ENCODE data around the gene ADAM23.
"Not testable (repeated sequence)": the region's sequence is repeated elsewhere in the genome, so short reads cannot be mapped to it uniquely, and the experiment has no call there.

The ADAM23 gene

GRCh38 chr2:206442833-206443734 lies at the start of gene ADAM23:
Gene ADAM23, plus strand, starts transcription at chr2:206443532. Its CDS starts 335 bp downstream, at chr2:206443867.
- no peak for DNase-seq (ENCODE audit: low read depth in 2 of 2, low spot score in 1 of 2)

- DNase-seq (ENCODE audit: low read depth in 2 of 2, low spot score in 1 of 2) = no peak
These were observed 47.1 kb upstream of the ADAM23 start for GRCh38 chr2:206396211-206396610.

- not testable (repeated sequence) for DNase-seq (ENCODE audit: low read depth in 2 of 2, low spot score in 1 of 2)
These were observed 40.3 kb upstream of the ADAM23 start for GRCh38 chr2:206402956-206403569.

- no peak for DNase-seq (ENCODE audit: low read depth in 2 of 2, low spot score in 1 of 2)
These were observed 34.7 kb upstream of the ADAM23 start for GRCh38 chr2:206408323-206409320.

GRCh38 chr2:206410714-206411113 lies 32.6 kb upstream of the ADAM23 start:
- no peak for DNase-seq (ENCODE audit: low read depth in 2 of 2, low spot score in 1 of 2)

- DNase-seq (ENCODE audit: low read depth in 2 of 2, low spot score in 1 of 2) = no peak
These were observed 27.6 kb upstream of the ADAM23 start for GRCh38 chr2:206415618-206416243.

GRCh38 chr2:206418968-206419367 lies 24.4 kb upstream of the ADAM23 start:
- DNase-seq (ENCODE audit: low read depth in 2 of 2, low spot score in 1 of 2) = no peak

GRCh38 chr2:206420721-206421120 lies 22.6 kb upstream of the ADAM23 start:
- DNase-seq (ENCODE audit: low read depth in 2 of 2, low spot score in 1 of 2) = no peak

- DNase-seq (ENCODE audit: low read depth in 2 of 2, low spot score in 1 of 2) = no peak
These were observed 20.8 kb upstream of the ADAM23 start for GRCh38 chr2:206422493-206422892.

- no peak for DNase-seq (ENCODE audit: low read depth in 2 of 2, low spot score in 1 of 2)
These were observed 20.2 kb upstream of the ADAM23 start for GRCh38 chr2:206423147-206423546.

GRCh38 chr2:206424134-206424533 lies 19.2 kb upstream of the ADAM23 start:
- DNase-seq (ENCODE audit: low read depth in 2 of 2, low spot score in 1 of 2) = no peak

- no peak for DNase-seq (ENCODE audit: low read depth in 2 of 2, low spot score in 1 of 2)
These were observed 14.5 kb upstream of the ADAM23 start for GRCh38 chr2:206428783-206429182.

GRCh38 chr2:206430452-206430851 lies 12.9 kb upstream of the ADAM23 start:
- DNase-seq (ENCODE audit: low read depth in 2 of 2, low spot score in 1 of 2) = no peak

GRCh38 chr2:206431439-206431838 lies 11.9 kb upstream of the ADAM23 start:
- DNase-seq (ENCODE audit: low read depth in 2 of 2, low spot score in 1 of 2) = no peak

- DNase-seq (ENCODE audit: low read depth in 2 of 2, low spot score in 1 of 2) = no peak
These were observed 10.9 kb upstream of the ADAM23 start for GRCh38 chr2:206432193-206433082.

GRCh38 chr2:206433190-206433589 lies 10.1 kb upstream of the ADAM23 start:
- DNase-seq (ENCODE audit: low read depth in 2 of 2, low spot score in 1 of 2) = no peak

GRCh38 chr2:206433686-206434085 lies 9.6 kb upstream of the ADAM23 start:
- no peak for DNase-seq (ENCODE audit: low read depth in 2 of 2, low spot score in 1 of 2)

GRCh38 chr2:206435742-206436141 lies 7.6 kb upstream of the ADAM23 start:
- no peak for DNase-seq (ENCODE audit: low read depth in 2 of 2, low spot score in 1 of 2)

- no peak for DNase-seq (ENCODE audit: low read depth in 2 of 2, low spot score in 1 of 2)
These were observed 5.1 kb upstream of the ADAM23 start for GRCh38 chr2:206438196-206438724.

- DNase-seq (ENCODE audit: low read depth in 2 of 2, low spot score in 1 of 2) = no peak
These were observed 879 bp upstream of the ADAM23 start for GRCh38 chr2:206442474-206442832.
